NCI-H187 (cell line): ENCODE data around the gene GTF2A1.
"Not testable (repeated sequence)": the region's sequence is repeated elsewhere in the genome, so short reads cannot be mapped to it uniquely, and the experiment has no call there.

Experiments used
- DNase-seq, 2 experiments: peaks; one replicate each; lab custom pipeline; 2025; lab: John Stamatoyannopoulos, UW

GTF2A1 gene

DNA sequence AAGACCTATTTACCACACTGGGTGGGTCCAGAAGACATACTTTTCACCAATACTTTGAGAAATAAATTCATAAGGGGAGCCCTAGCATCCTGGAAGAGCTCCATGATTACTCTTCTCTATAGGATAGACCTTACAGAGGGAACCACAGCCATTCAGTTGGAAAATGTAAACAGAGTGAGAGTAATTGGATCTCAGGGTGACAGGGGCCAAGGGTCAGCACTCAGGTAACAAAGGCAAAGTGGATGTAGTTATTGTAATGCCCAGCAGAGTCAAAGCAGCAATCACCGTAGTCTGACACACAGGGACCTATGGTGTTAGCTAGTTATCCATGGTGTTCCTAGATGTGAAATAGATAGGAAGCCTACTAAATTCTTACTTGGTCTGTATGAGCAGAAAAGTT is 10.8 kb upstream of the GTF2A1 start:
- DNase-seq, result no peak

DNA sequence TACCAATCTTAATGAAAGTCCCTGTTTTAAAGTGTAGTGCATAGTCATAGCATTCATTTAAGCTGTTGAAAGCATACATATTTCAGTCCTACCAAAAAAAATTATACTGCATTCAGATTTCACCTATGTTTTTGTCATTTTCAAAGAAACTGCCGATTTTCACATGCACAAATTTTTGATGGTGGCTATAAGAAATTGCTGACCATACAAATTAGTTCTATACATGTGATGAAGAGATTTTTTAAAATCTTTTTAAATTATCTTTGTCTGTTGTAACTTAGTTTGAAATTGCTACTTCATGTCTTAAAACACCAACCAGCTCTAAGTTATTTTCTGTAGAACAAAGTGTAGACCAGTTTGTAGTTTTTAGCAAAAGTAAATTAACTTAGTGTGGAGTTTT is 3.5 kb upstream of the GTF2A1 start:
- no peak for DNase-seq

DNA sequence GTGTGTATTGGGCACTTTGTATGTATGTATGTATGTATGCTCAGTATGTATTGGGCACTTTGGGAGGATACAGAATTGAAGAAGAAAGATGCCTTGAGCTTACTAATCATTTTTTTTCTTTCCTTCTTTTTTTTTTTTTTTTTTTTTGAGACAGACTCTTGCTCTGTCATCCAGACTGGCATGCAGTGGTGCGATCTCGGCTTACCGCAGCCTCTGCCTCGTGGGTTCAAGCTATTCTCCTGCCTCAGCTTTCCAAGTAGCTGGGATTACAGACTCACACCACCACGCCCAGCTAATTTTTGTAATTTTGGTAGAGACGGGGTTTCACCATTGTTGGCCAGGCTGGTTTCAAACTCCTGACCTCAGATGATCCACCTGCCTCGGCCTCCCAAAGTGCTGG is 3.0 kb upstream of the GTF2A1 start:
- not testable (repeated sequence) for DNase-seq

DNA sequence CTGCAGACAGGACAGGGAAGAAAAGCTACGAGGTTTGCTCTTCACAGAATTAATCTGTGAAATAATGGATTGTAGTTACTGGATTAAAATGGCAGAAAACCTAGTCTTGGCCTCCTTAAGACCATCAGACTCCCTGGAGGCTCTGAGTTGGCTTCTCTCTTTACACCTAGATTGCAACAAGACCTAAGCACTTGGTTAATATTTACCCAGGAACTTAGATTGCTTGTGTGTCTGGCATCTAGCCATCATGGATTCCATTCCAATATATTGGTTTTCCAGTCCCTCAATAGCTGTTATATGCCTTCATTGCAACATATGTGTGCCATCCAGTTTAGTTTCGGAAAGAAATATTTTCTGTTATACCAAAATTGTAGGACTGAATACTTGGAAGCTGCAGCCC is 1.9 kb upstream of the GTF2A1 start:
- no peak for DNase-seq

DNA sequence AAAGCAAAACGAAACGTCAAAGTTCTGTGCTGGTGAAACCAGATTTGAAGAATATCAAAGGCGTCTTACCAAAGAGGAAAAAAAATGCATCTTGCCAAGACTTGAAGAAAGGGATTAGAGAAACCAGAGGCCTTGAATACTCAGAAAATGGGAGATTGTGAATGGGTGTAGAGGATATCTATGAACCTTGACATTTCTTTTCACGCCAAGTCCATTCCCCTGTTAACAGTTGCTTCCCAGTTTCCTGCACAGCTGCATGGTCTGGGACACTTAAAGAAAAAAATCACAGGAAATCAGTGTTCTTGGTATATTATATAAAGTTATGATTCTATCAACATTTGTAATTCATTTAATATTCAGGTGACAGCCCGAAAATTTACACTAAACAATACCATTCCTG is 1.4 kb upstream of the GTF2A1 start:
- no peak for DNase-seq

DNA sequence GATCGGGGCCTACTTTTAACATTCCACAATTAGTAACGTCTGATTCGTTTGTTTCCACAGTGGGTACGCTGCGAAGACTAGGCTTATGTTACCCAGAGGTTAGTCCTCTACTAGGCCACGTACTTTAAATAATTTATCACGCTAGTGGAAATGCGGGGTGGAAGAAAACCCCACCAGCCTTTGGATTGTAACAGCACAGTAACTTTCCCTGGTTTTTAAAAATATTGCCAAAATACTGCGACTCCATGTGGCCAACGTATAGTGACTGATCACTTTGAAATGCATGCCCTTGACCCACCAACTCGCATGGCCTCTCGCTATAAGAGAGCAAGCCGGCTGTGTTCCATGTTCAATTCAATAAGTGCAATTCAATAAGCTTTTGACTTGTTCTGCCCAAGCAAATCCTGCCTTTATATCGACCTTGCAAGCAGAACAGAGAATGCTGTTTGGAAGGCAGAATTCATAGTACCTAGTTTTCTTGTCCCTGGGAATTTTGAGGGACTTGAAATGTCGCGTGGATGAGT is 882 bp upstream of the GTF2A1 start:
- peak in 1 of 2 experiments; percentile 81 for DNase-seq

DNA sequence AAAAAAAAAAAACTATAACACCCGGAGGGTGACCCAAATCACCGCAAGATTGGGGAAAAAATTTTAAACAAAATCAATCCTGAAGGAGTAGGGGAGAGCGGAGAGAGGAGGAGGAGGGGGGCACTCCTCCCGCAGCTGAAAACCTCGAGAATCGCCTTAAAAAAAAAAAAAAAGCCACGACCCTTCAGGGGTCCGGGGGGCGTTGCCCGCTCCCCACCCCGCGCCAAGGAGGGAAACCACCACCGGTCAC is 254 bp downstream of the GTF2A1 start:
- DNase-seq, result no peak

DNA sequence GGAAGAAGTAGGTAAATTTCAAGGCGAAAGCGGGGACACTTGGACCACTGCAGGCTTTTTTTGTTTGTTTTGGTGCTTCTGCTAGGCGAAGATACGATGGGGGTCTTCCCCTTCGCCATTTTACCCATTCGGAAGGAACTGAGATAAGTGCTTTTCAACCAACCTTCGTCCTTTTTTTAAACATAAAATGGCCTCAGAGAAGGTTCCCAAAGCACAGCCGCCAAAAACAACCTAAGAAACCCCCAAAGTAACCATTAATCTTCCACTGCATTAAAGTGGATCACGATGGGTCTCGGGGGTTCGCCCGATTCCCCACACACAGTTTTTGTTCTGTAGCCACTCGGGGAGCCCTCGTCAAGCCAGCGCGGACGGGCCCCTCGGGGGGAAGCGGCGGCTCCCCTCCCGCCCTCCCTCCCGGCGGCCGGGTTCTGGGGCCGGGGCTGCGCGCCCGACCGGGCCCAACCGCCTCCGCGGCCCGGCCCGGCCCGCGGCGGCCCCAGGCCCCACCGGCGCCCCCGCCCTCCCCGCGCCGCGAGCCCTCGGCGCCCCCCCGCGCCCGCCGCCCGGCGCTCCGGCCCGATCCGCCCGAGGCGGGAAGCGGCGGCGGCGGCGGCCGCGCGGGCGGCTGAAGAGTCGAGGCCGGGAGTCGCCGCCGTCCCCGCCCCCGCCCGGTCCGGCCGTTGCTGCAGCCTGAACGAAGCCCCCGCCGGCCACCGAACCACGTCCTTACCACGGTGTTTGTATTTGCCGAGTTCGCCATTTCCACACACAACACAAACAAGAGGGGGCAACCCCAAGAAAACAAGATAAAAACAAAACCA is 790 bp downstream of the GTF2A1 start:
- peak in 1 of 2 experiments; percentile 26 for DNase-seq

DNA sequence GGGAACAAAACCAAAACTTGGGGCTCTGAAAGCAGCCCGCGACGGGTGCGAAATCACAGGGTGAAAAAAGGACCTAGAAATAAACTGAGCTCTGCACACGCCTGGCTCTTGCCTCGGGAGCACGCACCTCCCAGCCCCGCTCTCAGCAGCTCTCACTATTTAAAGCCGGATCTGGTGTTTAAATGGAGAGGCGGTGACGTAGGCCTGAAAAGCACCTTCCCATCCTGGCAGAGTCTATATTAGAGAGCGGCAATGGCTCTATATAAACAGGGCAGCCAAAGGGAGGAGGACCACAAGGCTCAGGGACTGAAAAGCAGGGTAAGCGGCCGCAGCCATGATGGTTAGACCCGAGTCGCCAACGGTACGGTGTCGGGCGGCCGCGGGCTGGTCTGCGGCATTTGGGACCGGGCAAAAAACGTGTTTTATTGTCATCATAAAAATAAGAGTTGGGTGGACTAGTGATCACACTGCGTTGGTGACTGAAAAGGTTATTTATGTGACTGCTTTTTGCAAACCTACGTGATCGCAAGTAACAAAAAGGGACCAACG is 1.5 kb downstream of the GTF2A1 start:
- DNase-seq, result peak; percentile 96 to 97

DNA sequence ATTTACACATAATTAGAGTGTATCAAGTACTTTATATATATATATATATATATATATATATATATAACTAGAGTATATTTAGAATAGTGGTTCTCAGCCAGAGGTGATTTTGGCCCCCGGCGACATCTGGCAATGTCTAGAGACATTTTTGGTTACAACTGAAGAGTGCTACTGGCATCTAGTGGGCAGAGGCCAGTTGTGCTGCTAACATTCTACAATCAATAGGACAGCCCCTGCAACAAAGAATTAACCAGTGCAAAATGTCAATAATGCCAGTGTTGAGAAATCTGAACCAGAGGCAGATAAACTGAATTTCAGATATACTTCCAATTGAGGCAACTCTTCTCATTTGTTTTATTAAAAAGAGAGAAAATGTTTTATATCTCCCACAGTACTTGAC is 8.9 kb downstream of the GTF2A1 start:
- DNase-seq, result no peak

DNA sequence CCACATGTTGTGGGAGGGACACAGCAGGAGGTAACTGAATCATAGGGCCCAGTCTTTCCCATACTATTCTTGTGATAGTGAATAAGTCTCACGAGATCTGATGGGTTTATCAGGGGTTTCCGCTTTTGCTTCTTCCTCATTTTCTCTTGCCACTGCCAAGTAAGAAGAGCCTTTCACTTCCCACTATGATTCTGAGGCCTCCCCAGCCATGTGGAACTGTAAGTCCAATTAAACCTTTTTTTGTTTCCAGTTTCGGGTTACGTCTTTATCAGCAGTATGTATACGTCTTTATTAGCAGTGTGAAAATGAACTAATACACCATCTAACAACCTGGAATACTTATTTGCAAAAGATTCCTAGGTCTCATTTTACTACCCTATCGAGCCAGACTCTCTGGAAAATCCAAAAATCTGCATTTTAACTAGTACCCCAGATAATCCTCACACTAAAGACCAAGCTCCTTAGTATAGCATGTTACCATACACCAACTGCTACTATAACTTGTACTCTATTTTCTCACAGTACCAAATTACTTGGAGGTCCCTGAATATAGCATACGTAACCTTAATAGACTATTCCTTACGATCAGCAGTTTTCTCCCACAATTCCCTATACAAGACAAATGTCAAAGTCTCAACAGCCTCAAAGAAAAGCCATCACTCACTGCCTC is 11.5 kb downstream of the GTF2A1 start:
- no peak for DNase-seq

DNA sequence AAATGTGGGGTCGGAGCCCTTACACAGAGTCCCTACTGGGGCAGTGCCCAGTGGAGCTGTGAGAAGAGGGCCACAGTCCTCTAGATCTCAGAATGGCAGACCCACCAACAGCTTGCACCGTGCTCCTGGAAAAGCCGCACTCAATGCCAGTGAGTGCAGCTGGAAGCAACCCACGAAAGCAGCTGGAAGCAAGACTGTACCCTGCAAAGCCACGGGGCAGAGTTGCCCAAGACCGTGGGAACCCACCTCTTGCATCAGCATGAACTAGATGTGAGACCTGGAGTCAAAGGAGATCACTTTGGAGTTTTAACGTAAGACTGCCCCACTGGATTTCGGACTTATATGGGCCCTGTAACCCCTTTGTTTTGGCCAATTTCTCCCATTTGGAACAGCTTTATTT is 12.3 kb downstream of the GTF2A1 start:
- DNase-seq, result no peak

DNA sequence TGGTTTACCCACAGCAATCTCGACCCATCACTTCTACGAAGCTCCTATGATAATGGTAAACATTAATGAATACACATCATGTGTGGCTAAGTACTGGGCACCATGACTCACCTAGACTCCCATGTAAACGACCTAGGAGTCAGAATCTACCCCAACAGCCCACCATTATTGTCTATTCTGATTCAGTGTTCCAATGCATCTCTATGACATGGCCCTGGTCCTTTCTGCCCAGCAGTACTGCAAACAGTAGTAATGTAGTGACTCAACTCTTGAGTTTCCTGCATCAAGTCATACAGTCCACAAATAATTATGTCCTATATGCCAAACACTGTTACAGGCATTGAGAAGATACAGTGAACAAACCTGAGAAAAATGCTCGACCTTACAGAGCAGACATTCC is 14.6 kb downstream of the GTF2A1 start:
- DNase-seq, result no peak

DNA sequence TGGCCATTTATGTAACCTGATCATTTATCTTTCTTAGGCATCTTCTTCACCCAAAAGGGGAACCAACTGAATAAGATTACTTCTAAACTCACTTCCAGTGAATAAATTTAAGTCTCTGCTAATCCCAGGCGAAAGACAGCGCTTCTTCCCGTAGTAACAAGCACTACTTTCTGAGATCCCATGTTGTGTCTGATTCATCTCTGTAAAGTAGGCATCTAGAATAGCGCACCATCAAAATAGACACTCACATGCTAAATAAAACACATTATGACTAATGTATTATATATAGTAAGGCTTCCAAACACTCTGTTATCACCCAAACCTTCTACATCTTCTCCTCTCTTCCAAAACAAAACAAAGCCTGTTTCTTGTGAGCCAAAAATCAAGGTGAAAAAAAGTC is 15.1 kb downstream of the GTF2A1 start:
- DNase-seq, result no peak

DNA sequence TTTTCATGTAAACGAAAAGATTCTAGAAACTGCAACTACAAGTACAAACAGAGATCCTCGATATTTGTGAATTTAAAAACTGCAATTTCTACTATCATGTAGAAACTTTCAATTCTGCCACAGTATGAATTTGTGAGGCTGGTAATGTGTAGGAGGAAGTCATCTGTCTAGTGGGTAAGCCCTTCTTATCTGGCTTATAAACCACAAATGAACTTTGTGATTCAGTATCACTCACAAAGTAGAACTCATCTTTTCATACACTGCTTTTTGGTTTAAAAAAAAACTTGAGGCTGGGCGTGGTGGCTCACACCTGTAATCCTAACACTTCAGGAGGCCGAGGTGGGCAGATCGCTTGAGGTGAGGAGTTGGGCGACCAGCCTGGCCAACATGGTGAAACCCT is 20.7 kb downstream of the GTF2A1 start:
- DNase-seq, result no peak

DNA sequence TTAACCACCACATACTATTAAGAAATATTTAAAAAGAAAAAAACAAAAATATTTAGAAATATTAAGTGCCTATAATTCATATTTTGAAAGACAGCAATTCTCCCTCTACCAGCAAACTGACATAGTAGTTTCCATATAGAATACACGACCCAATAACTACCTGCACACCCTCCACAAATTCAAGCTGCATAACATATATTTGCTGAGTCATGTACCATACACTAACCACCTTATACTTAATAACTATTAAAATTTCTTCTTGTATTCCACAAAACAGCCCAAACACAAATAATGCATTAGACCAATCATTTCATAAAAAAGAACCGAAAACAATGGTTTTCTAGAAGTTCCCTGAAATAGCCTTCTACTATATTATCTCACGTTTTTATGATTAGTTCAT is 21.7 kb downstream of the GTF2A1 start:
- DNase-seq, result no peak

DNA sequence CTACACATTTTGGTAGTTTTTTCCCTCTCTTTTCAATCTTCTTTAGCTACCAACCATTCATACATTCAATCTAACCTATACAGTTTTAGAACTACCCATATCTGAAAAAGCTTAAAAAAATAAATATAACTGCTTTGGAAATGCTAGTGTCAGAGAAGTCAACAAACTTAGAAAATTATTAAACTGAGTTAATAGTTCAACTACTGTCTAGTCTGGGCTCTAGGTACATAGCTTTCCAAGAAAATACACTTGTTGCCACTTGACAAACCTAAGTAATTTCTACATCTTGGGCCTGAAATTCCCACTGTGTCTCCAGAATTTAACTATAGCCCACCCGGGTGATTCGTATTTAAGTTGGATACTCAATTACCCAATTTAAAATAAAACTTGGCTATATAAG is 22.1 kb downstream of the GTF2A1 start:
- DNase-seq, result no peak

DNA sequence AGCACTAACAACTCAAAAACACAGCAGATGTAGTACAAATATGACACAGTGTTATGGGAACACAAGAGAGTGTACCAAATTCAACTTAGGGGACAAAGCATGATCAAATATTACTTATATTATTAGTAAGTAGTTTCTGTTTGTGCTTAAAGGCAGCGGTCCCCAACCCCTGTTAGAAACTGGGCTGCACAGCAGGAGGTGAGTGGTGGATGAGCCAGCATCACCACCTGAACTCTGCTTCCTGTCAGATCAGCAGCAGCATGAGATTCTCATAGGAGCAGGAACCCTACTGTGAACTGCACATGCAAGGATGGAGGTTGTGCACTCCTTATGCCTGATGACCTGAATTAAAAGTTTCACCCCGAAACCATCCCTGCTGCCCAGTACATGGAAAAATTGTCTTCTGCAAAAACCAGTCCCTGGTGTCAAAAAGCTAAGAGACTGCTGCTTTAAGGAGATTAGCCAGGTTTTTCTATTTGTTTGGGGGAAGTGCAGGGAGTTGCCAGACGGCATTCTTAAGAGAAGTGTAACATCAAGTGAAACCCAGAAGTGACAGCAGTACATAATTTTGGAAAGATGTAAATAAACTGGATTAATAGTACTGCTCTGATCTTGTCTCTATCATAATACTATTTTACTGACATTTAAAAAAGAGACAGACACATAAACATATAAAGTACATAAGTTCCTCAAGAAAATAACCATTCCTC is 26.7 kb downstream of the GTF2A1 start:
- DNase-seq, result no peak

DNA sequence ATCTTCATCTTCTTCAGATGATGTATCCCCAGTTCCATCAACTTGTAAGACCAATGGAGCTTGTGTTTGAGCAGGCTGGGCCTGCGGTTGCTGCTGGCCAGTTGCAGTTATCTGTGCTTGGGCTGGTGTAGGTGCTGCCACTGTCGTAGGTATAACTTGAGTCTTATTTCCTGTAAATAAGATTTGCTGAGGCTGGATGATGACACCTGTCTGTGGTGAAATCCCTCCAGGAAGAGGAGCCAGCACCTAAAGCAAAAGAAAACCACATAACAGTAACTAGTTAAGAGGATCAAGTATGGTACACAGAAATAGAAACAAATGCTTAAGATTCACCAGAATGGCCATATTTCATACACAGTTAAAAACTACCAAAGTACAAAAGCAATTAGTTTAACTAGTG is 28.2 kb downstream of the GTF2A1 start:
- DNase-seq, result no peak

DNA sequence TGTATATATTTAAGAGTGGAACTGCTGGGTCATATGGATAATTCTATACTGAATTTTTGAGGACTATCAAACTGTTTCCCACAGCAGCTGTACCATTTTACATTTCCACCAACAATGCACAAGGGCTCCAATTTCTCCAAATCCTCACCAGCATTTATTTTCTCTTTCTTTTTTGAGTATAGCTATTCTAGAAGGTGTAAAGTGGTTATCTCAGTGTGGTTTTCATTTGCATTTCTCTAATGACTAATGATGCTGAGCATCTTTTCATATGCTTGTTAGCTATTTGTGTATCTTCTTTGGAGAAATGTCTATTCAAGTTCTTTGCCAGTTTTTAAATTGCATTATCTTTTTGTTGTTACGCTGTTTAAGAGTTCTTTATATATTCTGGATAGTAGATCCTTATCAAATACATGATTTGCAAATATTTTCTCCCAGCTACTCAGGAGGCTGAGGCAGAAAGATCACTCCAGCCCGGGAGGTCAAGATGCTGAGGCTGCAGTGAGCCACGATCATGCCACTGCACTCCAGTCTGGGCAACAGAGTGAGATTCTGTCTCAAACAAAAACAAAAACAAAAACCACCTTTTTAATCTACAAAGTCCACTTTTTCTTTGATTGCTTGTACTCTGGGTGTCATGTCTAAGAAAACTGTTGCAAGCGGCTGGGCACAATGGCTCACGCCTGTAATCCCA is 32.8 kb downstream of the GTF2A1 start:
- DNase-seq, result no peak

DNA sequence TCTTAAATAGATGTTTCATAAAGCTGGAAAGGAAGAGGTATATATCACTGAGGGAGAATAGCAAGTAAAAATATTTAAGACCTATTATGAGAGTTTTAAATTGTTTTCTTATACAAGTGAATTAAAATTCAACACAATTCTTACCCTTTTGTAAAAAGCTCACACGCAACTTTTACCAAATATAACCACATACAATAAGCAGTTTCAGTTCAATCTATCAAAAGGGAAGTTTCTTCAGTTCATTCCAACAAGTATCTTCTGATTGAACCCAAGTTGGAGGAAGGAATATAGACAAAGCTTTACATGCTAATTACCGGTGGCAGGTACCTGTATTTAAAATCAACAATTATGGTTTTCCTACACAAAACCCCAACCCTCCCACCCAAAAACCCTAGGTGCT is 41.1 kb downstream of the GTF2A1 start:
- DNase-seq, result no peak

DNA sequence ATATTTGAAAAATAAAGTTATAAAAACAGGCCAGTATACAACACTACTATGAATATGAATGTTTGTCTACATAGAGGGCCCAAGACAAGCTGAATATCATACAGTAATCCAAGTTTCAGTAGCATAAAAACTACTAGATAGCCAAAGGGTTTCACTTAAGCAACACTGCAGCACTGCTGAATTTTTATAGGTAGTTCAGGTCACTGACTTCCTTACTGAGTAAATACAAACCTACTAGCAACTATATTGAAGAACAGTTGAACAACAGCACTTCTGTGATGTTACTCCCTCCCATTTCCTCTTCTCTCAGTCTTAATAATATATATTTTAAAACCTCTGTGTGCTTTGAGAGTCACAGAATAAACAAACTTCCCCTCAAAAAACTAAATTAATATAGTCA is 42.7 kb downstream of the GTF2A1 start:
- DNase-seq, result no peak
